ENCODE measurements around the gene AFP. TPM values are rescaled to one million over a fixed set of nuclear protein-coding genes. Genes with fewer than 3 reads are reported as not detected.

Gene AFP
- total RNA-seq, 1 donor: 0.90 TPM

GRCh38 chr4:73419106-73420038, 16.6 kb upstream of the AFP start:
- no peak for DNase-seq (ENCODE audit: low read depth)
- H3K4me3 ChIP-seq (ENCODE audit: low read depth, low read length): no peak overlapping the region
- TF ChIP-seq CTCF (IDR thresholded peaks at IDR 0.05; ENCODE audit: insufficient read depth, low read length): no peak

GRCh38 chr4:73420615-73421014, 15.4 kb upstream of the AFP start:
- H3K4me3 ChIP-seq (ENCODE audit: low read depth, low read length): no peak overlapping the region
- no peak for TF ChIP-seq CTCF (IDR thresholded peaks at IDR 0.05; ENCODE audit: insufficient read depth, low read length)
- DNase-seq (ENCODE audit: low read depth): no peak

- H3K4me3 ChIP-seq (ENCODE audit: low read depth, low read length): no peak overlapping the region
- TF ChIP-seq CTCF (IDR thresholded peaks at IDR 0.05; ENCODE audit: insufficient read depth, low read length): no peak
- DNase-seq (ENCODE audit: low read depth): no peak
These were observed 14.1 kb upstream of the AFP start for GRCh38 chr4:73421708-73422457.

- DNase-seq (ENCODE audit: low read depth): no peak
- no peak overlapping the region for H3K4me3 ChIP-seq (ENCODE audit: low read depth, low read length)
- TF ChIP-seq CTCF (IDR thresholded peaks at IDR 0.05; ENCODE audit: insufficient read depth, low read length): no peak
These were observed 13.6 kb upstream of the AFP start for GRCh38 chr4:73422458-73422752.

- TF ChIP-seq CTCF (IDR thresholded peaks at IDR 0.05; ENCODE audit: insufficient read depth, low read length): no peak
- DNase-seq (ENCODE audit: low read depth): no peak
These were observed 12.8 kb upstream of the AFP start for GRCh38 chr4:73423184-73423583.

GRCh38 chr4:73426666-73427065, 9.4 kb upstream of the AFP start:
- no peak for TF ChIP-seq CTCF (IDR thresholded peaks at IDR 0.05; ENCODE audit: insufficient read depth, low read length)
- H3K4me3 ChIP-seq (ENCODE audit: low read depth, low read length): no peak overlapping the region
- no peak for DNase-seq (ENCODE audit: low read depth)

More at GRCh38 chr4:73423184-73423583, 12.8 kb upstream of the AFP start:
- no peak overlapping the region for H3K4me3 ChIP-seq (ENCODE audit: low read depth, low read length)
